IMR-90 (cell line): ENCODE data around the gene SMIM29. TPM values are rescaled to one million over a fixed set of nuclear protein-coding genes. Genes with fewer than 3 reads are reported as not detected.

ENCODE experiments used
- ATAC-seq: fragments of 200-7000 bp; cut with Tn5 transposase; 2 replicates; pipeline ENCODE4 v1.9.1; 2020; ENCODE audit warnings: low read depth, mild to moderate bottlenecking, moderate library complexity
- BruUV-seq: library from RNA; stranded (reverse); fragments of 400-500 nt; replicated peaks from 2 replicates; lab custom pipeline; 2021; lab: Mats Ljungman, UMichigan
- CTCF ChIA-PET: fragments of 300-600 bp; formaldehyde crosslinking; extraction: SDS; loops from one replicate; lab custom pipeline; 2021; ENCODE audit warnings: antibody characterized with exemption; lab: Yijun Ruan, JAX
- POLR2A ChIA-PET: fragments of 300-600 bp; sonication (Branson Sonifier 250); formaldehyde crosslinking; loops from one replicate; lab custom pipeline; 2022; ENCODE audit warnings: antibody characterized with exemption; ENCODE audit not compliant: unreplicated experiment; lab: Charles Lee
- DNase-seq: peaks from one replicate; pipeline ENCODE4 v3.0.0; 2013
- H2AFZ ChIP-seq: replicated peaks from 2 replicates; pipeline ENCODE3; 2013; ENCODE audit warnings: low read length, mild to moderate bottlenecking; ENCODE audit not compliant: poor library complexity
- H2AK5ac ChIP-seq: 2 replicates; pipeline ENCODE4 v1.6.1; 2013; ENCODE audit warnings: low read depth, low read length, inconsistent platforms
- H2AK9ac ChIP-seq: replicated peaks from 2 replicates; pipeline ENCODE3; 2013; ENCODE audit warnings: mild to moderate bottlenecking, low read depth, low read length, moderate library complexity; ENCODE audit not compliant: poor library complexity
- H2BK120ac ChIP-seq: 2 replicates; pipeline ENCODE4 v1.6.1; 2013; ENCODE audit warnings: low read depth, low read length, inconsistent platforms
- H2BK15ac ChIP-seq: 3 replicates; pipeline ENCODE4 v1.6.1; 2013; ENCODE audit warnings: low read depth, low read length, inconsistent platforms
- H2BK20ac ChIP-seq: 2 replicates; pipeline ENCODE4 v1.6.1; 2013; ENCODE audit warnings: low read depth, mild to moderate bottlenecking, inconsistent platforms, low read length, moderate library complexity
- H2BK5ac ChIP-seq: 2 replicates; pipeline ENCODE4 v1.6.1; 2013; ENCODE audit warnings: mild to moderate bottlenecking, low read depth, low read length, inconsistent platforms; ENCODE audit not compliant: poor library complexity, severe bottlenecking
- H3K14ac ChIP-seq: replicated peaks from 2 replicates; pipeline ENCODE4 v1.6.1; 2013; ENCODE audit warnings: low read depth, low read length, inconsistent platforms
- H3K18ac ChIP-seq: 2 replicates; pipeline ENCODE4 v1.6.1; 2013; ENCODE audit warnings: low read depth, low read length, control low read depth
- H3K23ac ChIP-seq: 2 replicates; pipeline ENCODE4 v1.6.1; 2013; ENCODE audit warnings: low read depth, low read length, inconsistent platforms
- H3K27ac ChIP-seq: 2 replicates; pipeline ENCODE4 v1.5.1; 2013; ENCODE audit warnings: mild to moderate bottlenecking, control low read depth, low read length; ENCODE audit not compliant: insufficient read depth
- H3K27me3 ChIP-seq: 2 replicates; pipeline ENCODE4 v1.6.1; 2013; ENCODE audit warnings: low read length; ENCODE audit not compliant: control insufficient read depth, insufficient read depth
- H3K36me3 ChIP-seq: 2 replicates; pipeline ENCODE4 v1.6.1; 2013; ENCODE audit warnings: low read length, mixed read lengths; ENCODE audit not compliant: control insufficient read depth, insufficient read depth
- H3K4ac ChIP-seq: 2 replicates; pipeline ENCODE4 v1.6.1; 2013; ENCODE audit warnings: low read depth, low read length, inconsistent platforms
- H3K4me1 ChIP-seq: 2 replicates; pipeline ENCODE4 v1.6.1; 2013; ENCODE audit warnings: low read length, mixed read lengths; ENCODE audit not compliant: control insufficient read depth, insufficient read depth
- H3K4me2 ChIP-seq: 2 replicates; pipeline ENCODE4 v1.6.1; 2013; ENCODE audit warnings: low read depth, mild to moderate bottlenecking, control low read depth, low read length, moderate library complexity
- H3K4me3 ChIP-seq: 2 replicates; pipeline ENCODE4 v1.5.1; 2013; ENCODE audit warnings: low read depth, mild to moderate bottlenecking, control low read depth, low read length, moderate library complexity; ENCODE audit not compliant: insufficient read depth
- H3K56ac ChIP-seq: 2 replicates; pipeline ENCODE4 v1.6.1; 2013; ENCODE audit warnings: low read length, inconsistent platforms; ENCODE audit not compliant: insufficient read depth; ENCODE audit errors: extremely low read depth
- H3K79me1 ChIP-seq, 2 experiments: 2 replicates each; pipeline ENCODE4 v1.6.1; 2013; ENCODE audit warnings: low read length in 2 of 2, inconsistent platforms in 1 of 2, low read depth in 1 of 2
- H3K9ac ChIP-seq: 2 replicates; pipeline ENCODE4 v1.6.1; 2013; ENCODE audit warnings: low read depth, low read length, control low read depth
- H3K9me1 ChIP-seq: 2 replicates; pipeline ENCODE4 v1.6.1; 2013; ENCODE audit warnings: low read length, inconsistent platforms; ENCODE audit not compliant: insufficient read depth
- H3K9me3 ChIP-seq: 2 replicates; pipeline ENCODE4 v1.6.1; 2013; ENCODE audit warnings: low read length; ENCODE audit not compliant: control insufficient read depth, insufficient read depth
- H4K20me1 ChIP-seq: 2 replicates; pipeline ENCODE4 v1.6.1; 2013; ENCODE audit warnings: low read length, inconsistent platforms; ENCODE audit not compliant: insufficient read depth
- H4K5ac ChIP-seq: 2 replicates; pipeline ENCODE4 v1.6.1; 2013; ENCODE audit warnings: mild to moderate bottlenecking, low read depth, low read length, control low read depth
- H4K8ac ChIP-seq, 2 experiments: 2 replicates each; pipeline ENCODE4 v1.6.1; 2013; ENCODE audit warnings: low read depth in 2 of 2, low read length in 2 of 2, control low read depth in 1 of 2, inconsistent platforms in 1 of 2
- H4K91ac ChIP-seq: 2 replicates; pipeline ENCODE4 v1.6.1; 2013; ENCODE audit warnings: low read depth, low read length, inconsistent platforms; ENCODE audit not compliant: insufficient read depth
- BHLHE40 ChIP-seq: fragments of 150-350 bp; IDR thresholded peaks from 2 replicates; pipeline ENCODE4 v1.6.1; 2016; ENCODE audit warnings: mild to moderate bottlenecking, low read depth, low read length
- CEBPB ChIP-seq: IDR thresholded peaks from 2 replicates; pipeline ENCODE4 v1.6.1; 2012; ENCODE audit warnings: low read depth, low read length, improper control_type of control experiment
- CHD1 ChIP-seq: IDR thresholded peaks from 2 replicates; pipeline ENCODE4 v1.6.1; 2012; ENCODE audit warnings: low read depth, low read length, improper control_type of control experiment
- FOS ChIP-seq: fragments of 150-350 bp; IDR thresholded peaks from 2 replicates; pipeline ENCODE4 v1.6.1; 2016; ENCODE audit warnings: low read depth, low read length
- MAFK ChIP-seq: IDR thresholded peaks from 2 replicates; pipeline ENCODE4 v1.6.1; 2012; ENCODE audit warnings: low read depth, low read length, improper control_type of control experiment
- MAZ ChIP-seq: IDR thresholded peaks from 2 replicates; pipeline ENCODE4 v1.6.1; 2012; ENCODE audit warnings: low read depth, mild to moderate bottlenecking, low read length, improper control_type of control experiment, moderate library complexity, borderline replicate concordance
- MXI1 ChIP-seq: IDR thresholded peaks from 2 replicates; pipeline ENCODE4 v1.6.1; 2012; ENCODE audit warnings: low read depth, mild to moderate bottlenecking, low read length, moderate library complexity, borderline replicate concordance
- NFE2L2 ChIP-seq: fragments of 150-350 bp; IDR thresholded peaks from 2 replicates; pipeline ENCODE4 v1.6.1; 2016; ENCODE audit warnings: low read depth, mild to moderate bottlenecking, low read length
- RCOR1 ChIP-seq: IDR thresholded peaks from 2 replicates; pipeline ENCODE4 v1.6.1; 2012; ENCODE audit warnings: mild to moderate bottlenecking, low read length, improper control_type of control experiment; ENCODE audit not compliant: insufficient replicate concordance
- RFX5 ChIP-seq: IDR thresholded peaks from 2 replicates; pipeline ENCODE4 v1.8.0; 2012; ENCODE audit warnings: low read depth, mild to moderate bottlenecking, low read length, moderate library complexity
- SMC3 ChIP-seq: fragments of 150-350 bp; IDR thresholded peaks from 2 replicates; pipeline ENCODE4 v1.6.1; 2016; ENCODE audit warnings: low read depth, mild to moderate bottlenecking, antibody characterized with exemption, low read length, moderate library complexity
- WGBS, 2 experiments: methylation state at CpG; one replicate each; pipeline versions ENCODE4 v1.1.5 to v1.1.7; 2013; ENCODE audit warnings: missing lambda C conversion rate in 2 of 2; ENCODE audit not compliant: insufficient read length in 1 of 2; ENCODE audit errors: extremely low coverage in 2 of 2; 5-methylcytosine and 5-hydroxymethylcytosine counted together
- dilution Hi-C: fragments of 300-500 bp; cut with HindIII; formaldehyde crosslinking; loops from one replicate; pipeline ENCODE4 v1.14.3; 2018; ENCODE audit warnings: low sequenced_read_pairs; ENCODE audit not compliant: unreplicated experiment
- in situ Hi-C: fragments of 300-500 bp; cut with MboI; formaldehyde crosslinking; loops from 3 replicates; pipeline ENCODE4 v1.14.3; 2019; ENCODE audit warnings: low sequenced_read_pairs, inconsistent platforms, mixed read lengths
- intact Hi-C: fragments of 100-400 bp; cut with micrococcal nuclease; formaldehyde crosslinking; loops from 2 replicates; pipeline ENCODE4 v1.10.0; 2022
- polyA plus RNA-seq, 3 experiments: library from polyadenylated mRNA; depleted of rRNA; stranded (reverse); fragments of >200 nt; gene quantifications; 2 replicates each; pipeline ENCODE4 v1.2.3, GENCODE V29; 2012; ENCODE audit warnings: low replicate concordance in 1 of 3
- total RNA-seq: library from RNA; depleted of rRNA; stranded (reverse); fragments of >200 nt; gene quantifications from 2 replicates; pipeline ENCODE4 v1.2.3, GENCODE V29; 2012
- TF ChIP-seq, protein P1 (sequence below): fragments of 150-350 bp; IDR thresholded peaks from 2 replicates; pipeline ENCODE4 v1.6.1; 2017; ENCODE audit warnings: mild to moderate bottlenecking, antibody characterized with exemption, low read length, low read depth
- TF ChIP-seq, protein P2 (sequence below): conservative IDR thresholded peaks from 2 replicates; pipeline ENCODE4 v1.5.1; 2012; ENCODE audit warnings: mild to moderate bottlenecking, low read depth, low read length, improper control_type of control experiment
- TF ChIP-seq, protein P3 (sequence below): fragments of 150-350 bp; IDR thresholded peaks from 2 replicates; pipeline ENCODE4 v1.6.1; 2016; ENCODE audit warnings: low read depth, mild to moderate bottlenecking, low read length, moderate library complexity, borderline replicate concordance

SMIM29 gene
- total and polyA plus RNA-seq, 2 of the 4 experiments (the other 2 are of a cell fraction): 8.4 to 28.9 TPM

DNA sequence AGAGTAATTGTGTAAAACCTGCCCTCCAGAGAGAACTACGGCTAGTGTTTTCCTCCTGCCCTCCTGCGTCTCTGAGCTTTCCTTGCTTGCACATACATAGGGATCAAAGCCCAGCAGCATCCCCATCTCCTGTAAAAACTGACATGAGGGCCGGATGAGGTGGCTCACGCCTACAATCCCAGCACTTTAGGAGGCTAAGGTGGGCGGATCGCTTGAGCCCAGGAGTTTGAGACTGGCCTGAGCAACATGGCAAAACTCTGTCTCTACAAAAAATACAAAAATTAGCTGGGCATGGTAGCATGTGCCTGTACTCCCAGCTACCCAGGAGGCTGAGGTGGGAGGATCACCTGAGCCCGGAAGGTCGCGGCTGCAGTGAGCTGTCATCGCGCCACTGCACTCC lies 40.3 kb upstream of the SMIM29 start:
- in situ Hi-C loops (no loop called here), intact Hi-C loops (no loop called here), dilution Hi-C loops (no loop called here)
- no peak for TF ChIP-seq MXI1
- TF ChIP-seq RFX5: no peak
- TF ChIP-seq, protein P1, sequence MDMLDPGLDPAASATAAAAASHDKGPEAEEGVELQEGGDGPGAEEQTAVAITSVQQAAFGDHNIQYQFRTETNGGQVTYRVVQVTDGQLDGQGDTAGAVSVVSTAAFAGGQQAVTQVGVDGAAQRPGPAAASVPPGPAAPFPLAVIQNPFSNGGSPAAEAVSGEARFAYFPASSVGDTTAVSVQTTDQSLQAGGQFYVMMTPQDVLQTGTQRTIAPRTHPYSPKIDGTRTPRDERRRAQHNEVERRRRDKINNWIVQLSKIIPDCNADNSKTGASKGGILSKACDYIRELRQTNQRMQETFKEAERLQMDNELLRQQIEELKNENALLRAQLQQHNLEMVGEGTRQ: no peak
- TF ChIP-seq NFE2L2: no peak
- TF ChIP-seq FOS: no peak
- no peak for TF ChIP-seq MAFK
- TF ChIP-seq SMC3: no peak
- no peak for TF ChIP-seq BHLHE40
- no peak for TF ChIP-seq CEBPB
- no peak for TF ChIP-seq CHD1
- TF ChIP-seq RCOR1: no peak
- TF ChIP-seq MAZ: no peak
- TF ChIP-seq, protein P2, sequence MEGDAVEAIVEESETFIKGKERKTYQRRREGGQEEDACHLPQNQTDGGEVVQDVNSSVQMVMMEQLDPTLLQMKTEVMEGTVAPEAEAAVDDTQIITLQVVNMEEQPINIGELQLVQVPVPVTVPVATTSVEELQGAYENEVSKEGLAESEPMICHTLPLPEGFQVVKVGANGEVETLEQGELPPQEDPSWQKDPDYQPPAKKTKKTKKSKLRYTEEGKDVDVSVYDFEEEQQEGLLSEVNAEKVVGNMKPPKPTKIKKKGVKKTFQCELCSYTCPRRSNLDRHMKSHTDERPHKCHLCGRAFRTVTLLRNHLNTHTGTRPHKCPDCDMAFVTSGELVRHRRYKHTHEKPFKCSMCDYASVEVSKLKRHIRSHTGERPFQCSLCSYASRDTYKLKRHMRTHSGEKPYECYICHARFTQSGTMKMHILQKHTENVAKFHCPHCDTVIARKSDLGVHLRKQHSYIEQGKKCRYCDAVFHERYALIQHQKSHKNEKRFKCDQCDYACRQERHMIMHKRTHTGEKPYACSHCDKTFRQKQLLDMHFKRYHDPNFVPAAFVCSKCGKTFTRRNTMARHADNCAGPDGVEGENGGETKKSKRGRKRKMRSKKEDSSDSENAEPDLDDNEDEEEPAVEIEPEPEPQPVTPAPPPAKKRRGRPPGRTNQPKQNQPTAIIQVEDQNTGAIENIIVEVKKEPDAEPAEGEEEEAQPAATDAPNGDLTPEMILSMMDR: no peak
- TF ChIP-seq, protein P3, sequence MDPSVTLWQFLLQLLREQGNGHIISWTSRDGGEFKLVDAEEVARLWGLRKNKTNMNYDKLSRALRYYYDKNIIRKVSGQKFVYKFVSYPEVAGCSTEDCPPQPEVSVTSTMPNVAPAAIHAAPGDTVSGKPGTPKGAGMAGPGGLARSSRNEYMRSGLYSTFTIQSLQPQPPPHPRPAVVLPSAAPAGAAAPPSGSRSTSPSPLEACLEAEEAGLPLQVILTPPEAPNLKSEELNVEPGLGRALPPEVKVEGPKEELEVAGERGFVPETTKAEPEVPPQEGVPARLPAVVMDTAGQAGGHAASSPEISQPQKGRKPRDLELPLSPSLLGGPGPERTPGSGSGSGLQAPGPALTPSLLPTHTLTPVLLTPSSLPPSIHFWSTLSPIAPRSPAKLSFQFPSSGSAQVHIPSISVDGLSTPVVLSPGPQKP: no peak
- H3K56ac ChIP-seq: no peak overlapping the region
- H3K27me3 ChIP-seq: no peaks in the 10 kb centered on the region
- no peak overlapping the region for H4K5ac ChIP-seq
- no peak overlapping the region for H2BK20ac ChIP-seq
- H2BK5ac ChIP-seq: no peak overlapping the region
- H3K9me1 ChIP-seq: peaks cover 8% of the 10 kb centered on the region; the same call in 1 of the 2 replicates
- ATAC-seq (no peak), DNase-seq (no peak)
- no peak overlapping the region for H3K23ac ChIP-seq
- ChIA-PET CTCF (no interaction called here), POLR2A (no interaction called here)
- H3K9me3 ChIP-seq: peaks cover 5% of the 10 kb centered on the region
- H3K36me3 ChIP-seq: peaks cover 26% of the 10 kb centered on the region
- no peak overlapping the region for H4K8ac ChIP-seq
- H3K14ac ChIP-seq: no peak overlapping the region
- H4K20me1 ChIP-seq: peaks cover 4% of the 10 kb centered on the region; the same call in 1 of the 2 replicates
- peaks cover 4 to 5% of the 10 kb centered on the region in 2 experiments; a peak in 1 of 4 replicates for H3K79me1 ChIP-seq
- no peak overlapping the region for H3K18ac ChIP-seq
- H4K91ac ChIP-seq: no peak overlapping the region
- BruUV-seq: no TSS peak
- H2AFZ ChIP-seq: no peak overlapping the region
- no peak overlapping the region for H2BK15ac ChIP-seq
- H2AK5ac ChIP-seq: no peak overlapping the region
- 100% methylated on average over 1 of the region's 11 CpGs; no CpG with 5 or more reads in 1 of the 2 experiments for WGBS, 2 experiments
- no peak overlapping the region for H3K4ac ChIP-seq
- H3K9ac ChIP-seq: no peak overlapping the region
- H2BK120ac ChIP-seq: no peak overlapping the region
- no peak overlapping the region for H3K27ac ChIP-seq
- no peak overlapping the region for H2AK9ac ChIP-seq
- peaks cover 5% of the 10 kb centered on the region for H3K4me1 ChIP-seq
- no peak overlapping the region for H3K4me3 ChIP-seq
- H3K4me2 ChIP-seq: no peak overlapping the region
